ENCODE data around the gene HOXA5.

Gene HOXA5

GRCh38 chr7:27162561-27163287 is 19.2 kb upstream of the HOXA5 start:
- Histone ChIP-seq H3K9me3 (ENCODE audit: control extremely low read depth in 1 of 5, control insufficient read depth in 4 of 5, insufficient read depth in 2 of 5, low read depth in 1 of 5, low read length in 4 of 5) (no peaks in the 10 kb centered on the region), H3K36me3 (ENCODE audit: control insufficient read depth in 4 of 4, insufficient read depth in 4 of 4, low read length in 3 of 4) (peaks cover 0 to 36% (median 12%) of the 10 kb centered on the region in 4 experiments), H3K27ac (ENCODE audit: insufficient read depth in 1 of 2, low read depth in 1 of 2, low read length in 2 of 2, poor library complexity in 1 of 2, severe bottlenecking in 2 of 2) (peak overlapping the region; percentile 92 to 96), H3K4me1 (ENCODE audit: control extremely low read depth in 1 of 4, control insufficient read depth in 4 of 4, insufficient read depth in 4 of 4, low read length in 3 of 4) (peaks cover 18 to 74% (median 70%) of the 10 kb centered on the region in 4 experiments), H3K27me3 (replicated peaks in 2 of 5; ENCODE audit: control insufficient read depth in 4 of 5, insufficient read depth in 5 of 5, low read length in 4 of 5) (no peaks in the 10 kb centered on the region), H3K4me3 (ENCODE audit: control insufficient read depth in 1 of 7, extremely low read depth in 1 of 7, insufficient read depth in 4 of 7, low read depth in 2 of 7, low read length in 6 of 7) (peak overlapping the region in 6 of 7 experiments; percentile 75 to 100 (median 90))
- WGBS (ENCODE audit: insufficient coverage): no CpG with 5 or more reads among the region's 7 CpGs
- ChIA-PET POLR2A (interaction anchor here (1.0 to 3.2 kb wide), 3 partner anchors 10 to 14 kb away, joined by 5 to 17 read pairs (median 15); partner anchors contain the start of gene HOXA3), CTCF (interaction anchor here (0.7 to 4.6 kb wide), 18 partner anchors 9 to 1270 kb away, joined by 3 to 84 read pairs (median 6); partner anchors contain the start of genes HOXA10, HOXA11, HOXA3 and HOXA6)
- no peak for DNase-seq

- CTCF ChIA-PET: interaction anchor here (0.8 to 4.6 kb wide), 25 partner anchors 8 to 1300 kb away, joined by 3 to 84 read pairs (median 6); partner anchors contain the start of genes HOXA10, HOXA11, HOXA3 and HOXA6
- peak overlapping the region; percentile 23 to 100 (median 87) for H3K4me3 ChIP-seq (ENCODE audit: control insufficient read depth in 1 of 7, extremely low read depth in 1 of 7, insufficient read depth in 4 of 7, low read depth in 2 of 7, low read length in 6 of 7)
These were observed 18.5 kb upstream of the HOXA5 start for GRCh38 chr7:27161721-27162560.

GRCh38 chr7:27161214-27161720 is 17.8 kb upstream of the HOXA5 start:
- WGBS (ENCODE audit: insufficient coverage): 0% methylated on average over 12 of the region's 27 CpGs
- ChIA-PET POLR2A (interaction anchor here (0.9 to 3.2 kb wide), 8 partner anchors 9 to 961 kb away, joined by 3 to 17 read pairs (median 4); partner anchors contain the start of gene HOXA3), CTCF (interaction anchor here (0.6 to 4.6 kb wide), 29 partner anchors 8 to 1299 kb away, joined by 3 to 84 read pairs (median 5); partner anchors contain the start of genes HOXA10, HOXA3 and HOXA6)
- Histone ChIP-seq H3K36me3 (ENCODE audit: control insufficient read depth in 4 of 4, insufficient read depth in 4 of 4, low read length in 3 of 4) (peaks cover 0 to 35% (median 12%) of the 10 kb centered on the region in 4 experiments), H3K4me3 (ENCODE audit: control insufficient read depth in 1 of 7, extremely low read depth in 1 of 7, insufficient read depth in 4 of 7, low read depth in 2 of 7, low read length in 6 of 7) (peak overlapping the region; percentile 41 to 100 (median 88)), H3K4me1 (ENCODE audit: control extremely low read depth in 1 of 4, control insufficient read depth in 4 of 4, insufficient read depth in 4 of 4, low read length in 3 of 4) (peaks cover 14 to 70% (median 66%) of the 10 kb centered on the region in 4 experiments), H3K27ac (ENCODE audit: insufficient read depth in 1 of 2, low read depth in 1 of 2, low read length in 2 of 2, poor library complexity in 1 of 2, severe bottlenecking in 2 of 2) (peak overlapping the region; percentile 66 to 96), H3K9me3 (ENCODE audit: control extremely low read depth in 1 of 5, control insufficient read depth in 4 of 5, insufficient read depth in 2 of 5, low read depth in 1 of 5, low read length in 4 of 5) (no peaks in the 10 kb centered on the region), H3K27me3 (replicated peaks in 2 of 5; ENCODE audit: control insufficient read depth in 4 of 5, insufficient read depth in 5 of 5, low read length in 4 of 5) (no peaks in the 10 kb centered on the region)
- DNase-seq: peak; percentile 87 to 94 (median 94)

More at GRCh38 chr7:27161721-27162560, 18.5 kb upstream of the HOXA5 start:
- Histone ChIP-seq H3K36me3 (ENCODE audit: control insufficient read depth in 4 of 4, insufficient read depth in 4 of 4, low read length in 3 of 4) (peaks cover 0 to 35% (median 12%) of the 10 kb centered on the region in 4 experiments), H3K4me1 (ENCODE audit: control extremely low read depth in 1 of 4, control insufficient read depth in 4 of 4, insufficient read depth in 4 of 4, low read length in 3 of 4) (peaks cover 14 to 74% (median 70%) of the 10 kb centered on the region in 4 experiments), H3K27ac (ENCODE audit: insufficient read depth in 1 of 2, low read depth in 1 of 2, low read length in 2 of 2, poor library complexity in 1 of 2, severe bottlenecking in 2 of 2) (peak overlapping the region; percentile 92 to 96), H3K9me3 (ENCODE audit: control extremely low read depth in 1 of 5, control insufficient read depth in 4 of 5, insufficient read depth in 2 of 5, low read depth in 1 of 5, low read length in 4 of 5) (no peaks in the 10 kb centered on the region), H3K27me3 (replicated peaks in 2 of 5; ENCODE audit: control insufficient read depth in 4 of 5, insufficient read depth in 5 of 5, low read length in 4 of 5) (no peaks in the 10 kb centered on the region)
- POLR2A ChIA-PET: interaction anchor here (1.0 to 3.2 kb wide), 6 partner anchors 11 to 962 kb away, joined by 3 to 17 read pairs (median 6); partner anchors contain the start of gene HOXA3
- WGBS (ENCODE audit: insufficient coverage): 3% methylated on average over 13 of the region's 30 CpGs
- peak in 2 of 3 donors; percentile 75 to 83 for DNase-seq

GRCh38 chr7:27160546-27161213 is 17.2 kb upstream of the HOXA5 start:
- Histone ChIP-seq H3K27ac (ENCODE audit: insufficient read depth in 1 of 2, low read depth in 1 of 2, low read length in 2 of 2, poor library complexity in 1 of 2, severe bottlenecking in 2 of 2) (peak overlapping the region; percentile 86 to 96), H3K4me1 (ENCODE audit: control extremely low read depth in 1 of 4, control insufficient read depth in 4 of 4, insufficient read depth in 4 of 4, low read length in 3 of 4) (peaks cover 14 to 68% (median 64%) of the 10 kb centered on the region in 4 experiments), H3K4me3 (ENCODE audit: control insufficient read depth in 1 of 7, extremely low read depth in 1 of 7, insufficient read depth in 4 of 7, low read depth in 2 of 7, low read length in 6 of 7) (peak overlapping the region; percentile 56 to 100 (median 88)), H3K36me3 (ENCODE audit: control insufficient read depth in 4 of 4, insufficient read depth in 4 of 4, low read length in 3 of 4) (peaks cover 0 to 35% (median 12%) of the 10 kb centered on the region in 4 experiments), H3K9me3 (ENCODE audit: control extremely low read depth in 1 of 5, control insufficient read depth in 4 of 5, insufficient read depth in 2 of 5, low read depth in 1 of 5, low read length in 4 of 5) (no peaks in the 10 kb centered on the region), H3K27me3 (replicated peaks in 2 of 5; ENCODE audit: control insufficient read depth in 4 of 5, insufficient read depth in 5 of 5, low read length in 4 of 5) (no peaks in the 10 kb centered on the region)
- under 1% methylated on average over 52 of the region's 54 CpGs for WGBS (ENCODE audit: insufficient coverage)
- ChIA-PET POLR2A (interaction anchor here (0.9 to 3.2 kb wide), 8 partner anchors 9 to 961 kb away, joined by 3 to 17 read pairs (median 4); partner anchors contain the start of gene HOXA3), CTCF (interaction anchor here (0.6 to 4.6 kb wide), 28 partner anchors 7 to 1298 kb away, joined by 3 to 84 read pairs (median 5); partner anchors contain the start of genes HOXA10, HOXA3 and HOXA6)
- peak; percentile 92 to 96 (median 95) for DNase-seq

- H3K27ac ChIP-seq (ENCODE audit: insufficient read depth in 1 of 2, low read depth in 1 of 2, low read length in 2 of 2, poor library complexity in 1 of 2, severe bottlenecking in 2 of 2): peak overlapping the region; percentile 86 to 96
- peaks cover 14 to 72% (median 68%) of the 10 kb centered on the region in 4 experiments for H3K4me1 ChIP-seq (ENCODE audit: control extremely low read depth in 1 of 4, control insufficient read depth in 4 of 4, insufficient read depth in 4 of 4, low read length in 3 of 4)
- no peaks in the 10 kb centered on the region for H3K9me3 ChIP-seq (ENCODE audit: control extremely low read depth in 1 of 5, control insufficient read depth in 4 of 5, insufficient read depth in 2 of 5, low read depth in 1 of 5, low read length in 4 of 5)
- WGBS (ENCODE audit: insufficient coverage): under 1% methylated on average over 14 of the region's 23 CpGs
- no peaks in the 10 kb centered on the region for H3K27me3 ChIP-seq (replicated peaks in 2 of 5; ENCODE audit: control insufficient read depth in 4 of 5, insufficient read depth in 5 of 5, low read length in 4 of 5)
- H3K4me3 ChIP-seq (ENCODE audit: control insufficient read depth in 1 of 7, extremely low read depth in 1 of 7, insufficient read depth in 4 of 7, low read depth in 2 of 7, low read length in 6 of 7): peak overlapping the region; percentile 56 to 100 (median 88)
- no peak for DNase-seq
- ChIA-PET POLR2A (interaction anchor here (0.9 to 1.2 kb wide), 3 partner anchors 8 to 26 kb away, joined by 3 read pairs; no protein-coding TSS in a partner anchor), CTCF (interaction anchor here (0.9 to 4.6 kb wide), 26 partner anchors 7 to 1267 kb away, joined by 3 to 84 read pairs (median 10); partner anchors contain the start of genes HOXA10, HOXA11, HOXA3 and HOXA6)
- H3K36me3 ChIP-seq (ENCODE audit: control insufficient read depth in 4 of 4, insufficient read depth in 4 of 4, low read length in 3 of 4): peaks cover 0 to 40% (median 12%) of the 10 kb centered on the region in 4 experiments
These were observed 16.7 kb upstream of the HOXA5 start for GRCh38 chr7:27160145-27160545.
